Activated naive CD8-positive, alpha-beta T cell treated with anti-CD3 and anti-CD28 coated beads, Interleukin-2, amount 50 U/mL, for 24 hours (primary cell): ENCODE measurements around the gene TTC39C.
"Not testable (repeated sequence)": the region's sequence is repeated elsewhere in the genome, so short reads cannot be mapped to it uniquely, and the experiment has no call there.

Experiments
- ATAC-seq: fragments of 150-1000 bp; cut with Tn5 transposase; one replicate; pipeline ENCODE4 v1.10.0; 2021
- DNase-seq: peaks from one replicate; pipeline ENCODE4 v3.0.0; 2021
- H3K27ac Mint-ChIP-seq: one replicate; pipeline ENCODE4 v1.8.0; 2021; ENCODE audit warnings: mild to moderate bottlenecking, mixed read lengths
- H3K27me3 Mint-ChIP-seq: one replicate; pipeline ENCODE4 v1.8.0; 2021; ENCODE audit warnings: mixed read lengths
- H3K36me3 Mint-ChIP-seq: one replicate; pipeline ENCODE4 v1.8.0; 2021; ENCODE audit warnings: low read depth, mixed read lengths
- H3K4me1 Mint-ChIP-seq: one replicate; pipeline ENCODE4 v1.8.0; 2021; ENCODE audit warnings: mixed read lengths
- H3K4me3 Mint-ChIP-seq: one replicate; pipeline ENCODE4 v1.8.0; 2021; ENCODE audit warnings: mild to moderate bottlenecking, moderate library complexity, mixed read lengths
- H3K9me3 Mint-ChIP-seq: one replicate; pipeline ENCODE4 v1.8.0; 2021; ENCODE audit warnings: mixed read lengths

The TTC39C gene

DNA sequence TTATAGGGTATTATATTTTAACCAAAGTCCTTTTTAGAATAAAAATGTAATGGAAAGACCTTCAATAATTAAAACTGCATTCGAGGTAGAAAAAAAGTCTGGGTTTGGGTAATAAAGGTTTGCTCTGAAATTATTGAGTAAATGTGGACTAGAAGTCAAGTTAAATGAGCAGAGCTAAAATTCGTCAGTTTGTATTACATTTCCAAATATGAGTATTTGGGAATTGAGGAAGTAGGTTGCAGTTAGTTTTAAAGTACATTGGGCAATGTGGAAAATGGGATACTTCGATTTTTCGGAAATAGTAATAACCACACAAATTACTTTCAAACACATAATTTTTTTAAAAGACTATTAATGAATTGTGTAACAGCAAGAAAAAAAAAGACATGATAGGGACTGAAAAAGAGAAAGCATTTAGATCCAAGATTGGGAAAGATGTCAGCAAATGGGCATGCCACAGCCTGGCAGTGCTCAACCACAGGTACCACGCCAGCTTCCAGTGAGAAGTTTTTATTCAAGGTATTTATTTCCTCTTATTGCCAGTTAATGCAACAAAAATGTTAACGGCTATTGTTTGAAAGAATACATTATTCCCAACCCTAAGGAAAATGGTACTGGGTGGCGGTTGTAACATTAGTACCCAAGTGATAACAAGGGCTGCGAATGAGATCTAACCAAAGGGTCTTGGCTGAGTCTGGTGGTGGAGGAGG is 50.0 kb downstream of the TTC39C start:
- peaks cover 72% of the 10 kb centered on the region for H3K4me1 Mint-ChIP-seq
- ATAC-seq (no peak), DNase-seq (no peak)
- H3K36me3 Mint-ChIP-seq = peaks cover 25% of the 10 kb centered on the region
- no peaks in the 10 kb centered on the region for H3K27me3 Mint-ChIP-seq
- H3K4me3 Mint-ChIP-seq = no peak overlapping the region
- H3K27ac Mint-ChIP-seq = no peak overlapping the region
- H3K9me3 Mint-ChIP-seq = no peaks in the 10 kb centered on the region

DNA sequence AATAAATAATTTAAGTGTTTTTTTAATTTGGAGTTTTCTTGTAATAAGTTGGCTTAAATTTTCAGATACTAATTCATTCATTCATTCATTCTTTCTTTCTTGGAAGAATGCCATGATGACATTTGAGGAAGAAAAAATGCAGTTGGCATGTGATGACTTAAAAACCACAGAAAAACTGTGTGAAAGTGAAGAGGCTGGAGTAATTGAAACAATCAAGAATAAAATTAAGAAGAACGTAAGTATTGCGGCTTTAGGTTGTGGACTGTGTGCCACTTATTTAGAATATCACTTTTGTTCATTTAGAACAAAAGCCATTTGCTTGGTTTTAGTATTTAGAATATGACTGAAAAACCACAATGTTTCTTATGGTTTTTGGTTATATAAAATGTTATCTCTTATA is 51.4 kb downstream of the TTC39C start:
- Mint-ChIP-seq H3K36me3 (peaks cover 25% of the 10 kb centered on the region), H3K4me1 (peaks cover 72% of the 10 kb centered on the region), H3K4me3 (no peak overlapping the region), H3K27me3 (no peaks in the 10 kb centered on the region), H3K27ac (no peak overlapping the region), H3K9me3 (no peaks in the 10 kb centered on the region)
- DNase-seq (no peak), ATAC-seq (no peak)

DNA sequence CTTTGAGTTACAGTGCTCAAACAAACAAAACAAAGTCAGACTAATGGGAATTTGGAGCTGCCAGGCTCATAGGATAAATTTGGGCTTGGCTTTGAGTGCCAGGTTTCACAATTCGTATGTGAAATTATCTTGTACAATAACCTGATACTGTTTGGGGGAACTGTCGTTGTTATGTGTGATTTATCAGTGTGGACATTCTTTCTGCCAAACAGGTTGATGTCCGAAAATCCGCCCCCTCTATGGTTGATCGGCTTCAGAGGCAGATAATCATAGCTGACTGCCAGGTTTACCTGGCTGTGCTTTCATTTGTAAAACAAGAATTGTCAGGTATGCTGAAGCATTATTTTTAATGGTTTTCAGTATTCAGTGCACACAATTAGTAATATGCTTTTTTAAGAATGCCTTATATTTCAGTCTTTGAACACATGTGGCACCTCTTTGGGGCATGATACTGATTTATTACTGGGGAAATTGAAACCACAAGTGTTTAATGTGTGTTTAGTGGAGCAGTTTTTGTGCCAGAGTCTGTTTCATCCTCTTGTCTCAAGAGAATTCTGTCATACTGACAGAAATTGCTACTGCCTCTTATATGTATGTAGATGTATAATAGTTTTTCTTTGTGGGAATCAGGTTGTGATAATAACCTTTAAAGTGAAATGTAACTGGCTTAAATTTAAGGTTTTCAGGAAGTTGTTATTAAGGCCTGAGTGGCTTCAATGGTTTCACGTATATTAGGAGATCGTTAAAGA is 54.6 kb downstream of the TTC39C start:
- no peak for DNase-seq
- no peaks in the 10 kb centered on the region for H3K27me3 Mint-ChIP-seq
- H3K36me3 Mint-ChIP-seq = peaks cover 40% of the 10 kb centered on the region
- H3K9me3 Mint-ChIP-seq = peaks cover 3% of the 10 kb centered on the region
- no peak overlapping the region for H3K4me3 Mint-ChIP-seq
- ATAC-seq = no peak
- peaks cover 45% of the 10 kb centered on the region for H3K4me1 Mint-ChIP-seq
- no peak overlapping the region for H3K27ac Mint-ChIP-seq

DNA sequence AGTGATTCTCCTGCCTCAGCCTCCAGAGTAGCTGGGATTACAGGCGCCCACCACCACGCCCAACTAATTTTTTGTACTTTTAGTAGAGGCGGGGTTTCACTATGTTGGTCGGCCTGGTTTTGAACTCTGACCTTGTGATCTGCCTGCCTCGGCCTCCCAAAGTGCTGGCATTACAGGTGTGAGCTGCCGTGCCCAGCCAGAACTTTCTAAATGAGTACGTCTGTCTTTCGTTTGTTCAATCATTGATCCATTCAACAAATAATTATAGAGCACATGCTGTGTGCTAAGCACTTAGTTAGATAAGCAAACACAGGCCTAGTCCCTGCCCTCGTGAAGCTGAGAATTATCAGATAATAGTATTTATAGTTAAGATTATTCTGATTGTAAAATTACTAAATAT is 56.5 kb downstream of the TTC39C start:
- H3K4me1 Mint-ChIP-seq = peaks cover 37% of the 10 kb centered on the region

DNA sequence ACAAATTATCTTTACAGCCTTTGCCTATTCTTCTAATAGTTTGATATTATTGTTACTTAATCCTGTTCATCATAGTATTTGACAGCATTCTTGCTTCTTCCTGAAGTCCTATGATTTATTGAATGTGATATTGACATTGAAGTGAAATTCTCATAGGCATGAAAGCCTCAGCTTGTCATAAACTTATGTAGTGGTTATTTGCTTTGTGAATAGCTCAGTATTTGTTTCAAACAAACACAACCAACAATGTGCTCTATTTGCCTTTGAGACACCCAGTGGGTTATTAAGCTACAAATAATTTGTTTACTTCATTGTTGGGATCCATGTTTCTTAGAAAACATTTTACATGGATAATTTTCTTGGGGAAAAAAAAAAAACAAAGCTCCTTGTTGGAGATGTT is 57.2 kb downstream of the TTC39C start:
- peaks cover 6% of the 10 kb centered on the region for H3K9me3 Mint-ChIP-seq
- peaks cover 37% of the 10 kb centered on the region for H3K4me1 Mint-ChIP-seq
- H3K36me3 Mint-ChIP-seq = peaks cover 46% of the 10 kb centered on the region
- no peak overlapping the region for H3K27ac Mint-ChIP-seq
- no peaks in the 10 kb centered on the region for H3K27me3 Mint-ChIP-seq
- DNase-seq (no peak), ATAC-seq (no peak)
- H3K4me3 Mint-ChIP-seq = no peak overlapping the region

More for the DNA sequence above, 56.5 kb downstream of the TTC39C start:
- Mint-ChIP-seq H3K9me3 (peaks cover 6% of the 10 kb centered on the region), H3K27me3 (no peaks in the 10 kb centered on the region), H3K36me3 (peaks cover 50% of the 10 kb centered on the region), H3K27ac (no peak overlapping the region), H3K4me3 (no peak overlapping the region)
- ATAC-seq (no peak), DNase-seq (no peak)

DNA sequence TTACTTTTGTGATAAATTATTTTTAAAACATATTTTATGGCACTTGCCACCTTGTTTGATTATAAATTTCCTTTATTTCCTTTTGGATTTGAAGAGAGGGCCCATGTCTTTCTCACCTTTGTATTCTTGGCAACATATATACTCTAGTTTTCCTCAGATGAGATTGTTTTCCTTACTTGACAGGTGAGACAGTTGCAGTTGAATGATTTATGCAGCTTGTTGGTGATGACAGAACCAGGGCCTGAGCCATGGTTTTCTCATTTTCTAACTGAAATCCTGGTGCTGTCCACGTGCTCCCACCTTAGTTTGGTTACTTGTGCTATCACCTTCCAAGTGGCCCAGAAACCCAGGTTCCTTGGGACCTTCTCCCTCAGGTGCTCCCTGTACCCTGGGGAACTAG is 58.2 kb downstream of the TTC39C start:
- Mint-ChIP-seq H3K36me3 (peaks cover 44% of the 10 kb centered on the region), H3K9me3 (peaks cover 6% of the 10 kb centered on the region), H3K4me1 (peaks cover 44% of the 10 kb centered on the region), H3K4me3 (no peak overlapping the region), H3K27me3 (no peaks in the 10 kb centered on the region), H3K27ac (no peak overlapping the region)
- ATAC-seq = no peak
- no peak for DNase-seq

DNA sequence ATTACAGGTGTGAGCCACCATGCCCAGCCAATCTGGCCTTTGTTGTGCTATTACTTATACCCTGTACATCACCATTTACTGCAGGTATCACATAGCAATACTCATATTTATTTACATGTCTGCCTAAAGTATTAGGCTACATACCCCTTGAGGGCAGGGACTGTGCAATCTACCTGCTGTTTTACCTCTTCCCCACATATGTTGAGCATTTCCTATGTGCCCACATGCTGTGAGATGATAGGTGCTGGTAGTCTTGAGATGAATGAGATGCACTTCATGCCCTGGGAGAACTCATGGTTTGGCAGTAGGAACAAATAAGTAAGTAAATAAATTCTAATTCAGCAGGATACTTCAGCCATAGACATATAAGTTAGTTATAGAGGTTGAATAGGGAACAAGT is 59.2 kb downstream of the TTC39C start:
- ATAC-seq = no peak
- H3K4me3 Mint-ChIP-seq = no peak overlapping the region
- H3K27ac Mint-ChIP-seq = no peak overlapping the region
- no peak for DNase-seq
- H3K9me3 Mint-ChIP-seq = peaks cover 6% of the 10 kb centered on the region
- no peaks in the 10 kb centered on the region for H3K27me3 Mint-ChIP-seq
- H3K36me3 Mint-ChIP-seq = peaks cover 44% of the 10 kb centered on the region
- peaks cover 42% of the 10 kb centered on the region for H3K4me1 Mint-ChIP-seq

DNA sequence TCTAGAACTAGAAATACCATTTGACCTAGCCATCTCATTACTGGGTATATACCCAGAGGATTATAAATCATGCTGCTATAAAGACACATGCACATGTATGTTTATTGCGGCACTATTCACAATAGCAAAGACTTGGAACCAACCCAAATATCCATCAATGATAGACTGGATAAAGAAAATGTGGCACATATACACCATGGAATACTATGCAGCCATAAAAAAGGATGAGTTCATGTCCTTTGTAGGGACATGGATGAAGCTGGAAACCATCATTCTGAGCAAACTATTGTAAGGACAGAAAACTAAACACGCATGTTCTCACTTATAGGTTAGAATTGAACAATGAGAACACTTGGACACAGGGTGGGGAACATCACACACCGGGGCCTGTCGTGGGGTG is 60.2 kb downstream of the TTC39C start:
- not testable (repeated sequence) for DNase-seq, H3K27ac Mint-ChIP-seq, H3K4me3 Mint-ChIP-seq, ATAC-seq, H3K27me3 Mint-ChIP-seq, H3K9me3 Mint-ChIP-seq
- Mint-ChIP-seq H3K36me3 (peaks cover 44% of the 10 kb centered on the region), H3K4me1 (peaks cover 42% of the 10 kb centered on the region)

DNA sequence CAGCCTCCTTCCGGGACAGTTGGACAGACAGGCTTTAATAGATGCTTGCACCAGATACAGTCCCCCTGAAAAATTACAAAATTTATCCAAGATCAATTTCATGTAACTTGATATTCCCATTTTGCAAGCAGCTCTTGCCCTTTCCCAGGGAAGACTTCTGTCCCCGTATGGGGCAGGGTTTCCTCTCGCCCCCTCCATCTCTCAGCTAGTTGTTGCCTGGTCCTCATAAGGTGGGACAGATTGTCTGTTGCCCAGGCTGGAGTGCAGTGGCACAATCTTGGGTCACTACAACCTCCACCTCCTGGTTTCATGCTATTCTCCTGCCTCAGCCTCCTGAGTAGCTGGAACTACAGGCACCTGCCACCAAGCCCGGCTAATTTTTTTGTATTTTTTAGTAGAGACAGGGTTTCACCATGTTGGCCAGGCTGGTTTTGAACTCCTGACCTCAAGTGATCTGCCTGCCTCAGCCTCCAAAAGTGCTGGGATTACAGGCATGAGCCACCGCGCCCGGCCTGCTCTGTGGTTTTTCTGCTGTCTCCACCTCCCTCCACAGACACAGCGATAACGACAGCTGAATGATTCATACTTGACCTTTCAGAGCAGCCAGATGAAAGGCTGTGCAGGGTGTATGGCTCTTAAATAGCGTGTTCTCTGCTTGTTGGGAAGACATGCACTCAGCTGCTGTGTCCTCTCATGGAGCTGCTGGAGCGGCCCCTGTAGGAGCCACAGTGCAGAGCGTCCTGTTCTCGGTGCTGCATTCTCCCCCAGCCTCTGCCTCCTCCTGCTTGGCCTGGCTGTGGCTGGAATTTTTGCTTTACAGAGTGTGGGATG is 61.4 kb downstream of the TTC39C start:
- H3K36me3 Mint-ChIP-seq = peaks cover 42% of the 10 kb centered on the region

DNA sequence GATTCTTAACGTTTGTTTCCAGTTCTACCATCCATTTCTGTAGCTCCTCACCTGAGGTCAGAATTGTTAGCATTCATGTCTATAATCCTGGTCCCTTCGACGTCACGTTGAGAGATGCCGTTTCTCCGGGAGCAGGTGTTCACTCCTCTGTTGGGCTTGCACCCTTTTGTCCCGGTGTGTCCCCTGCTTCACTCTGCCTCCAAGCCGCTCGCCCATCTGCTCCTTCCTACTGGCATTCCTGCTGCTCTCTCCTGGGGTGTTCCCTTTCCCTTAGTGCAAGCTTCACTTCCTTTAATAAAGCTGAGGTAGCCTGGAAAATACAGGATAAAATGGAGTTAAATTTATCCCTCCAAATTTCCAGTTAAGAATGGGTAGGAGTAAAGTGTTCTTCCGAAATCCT is 62.4 kb downstream of the TTC39C start:
- peaks cover 39% of the 10 kb centered on the region for H3K36me3 Mint-ChIP-seq

More for the DNA sequence above, 61.4 kb downstream of the TTC39C start:
- H3K9me3 Mint-ChIP-seq = peaks cover 6% of the 10 kb centered on the region
- ATAC-seq (peak; percentile 99), DNase-seq (peak; percentile 77)
- peak overlapping the region; percentile 82 for H3K27ac Mint-ChIP-seq
- peaks cover 49% of the 10 kb centered on the region for H3K4me1 Mint-ChIP-seq
- H3K4me3 Mint-ChIP-seq = peak overlapping the region; percentile 36
- no peaks in the 10 kb centered on the region for H3K27me3 Mint-ChIP-seq

DNA sequence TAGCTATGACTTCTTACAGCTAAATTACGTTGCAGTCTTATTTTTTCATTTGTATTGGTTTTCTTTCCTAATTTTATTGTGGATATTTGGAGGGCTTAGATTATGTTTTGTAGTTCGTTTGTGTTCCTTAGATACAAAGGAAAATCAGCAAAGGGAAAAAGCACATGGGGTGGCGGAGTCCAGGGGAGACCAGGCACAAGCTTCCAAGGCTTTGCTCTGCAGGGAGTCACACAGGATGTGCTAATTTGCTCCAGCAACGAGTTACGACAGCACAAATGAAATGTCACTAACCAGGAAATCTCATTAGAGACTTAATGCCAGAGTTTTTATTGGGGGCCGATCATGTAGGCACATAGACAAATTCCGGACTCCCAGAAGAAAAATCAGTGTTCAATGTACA is 63.8 kb downstream of the TTC39C start:
- DNase-seq (no peak), ATAC-seq (no peak)
- Mint-ChIP-seq H3K4me3 (no peak overlapping the region), H3K36me3 (peaks cover 42% of the 10 kb centered on the region), H3K4me1 (peaks cover 66% of the 10 kb centered on the region), H3K27ac (no peak overlapping the region), H3K27me3 (no peaks in the 10 kb centered on the region), H3K9me3 (peaks cover 6% of the 10 kb centered on the region)

More for the DNA sequence above, 62.4 kb downstream of the TTC39C start:
- Mint-ChIP-seq H3K4me1 (peaks cover 57% of the 10 kb centered on the region), H3K27me3 (no peaks in the 10 kb centered on the region), H3K9me3 (peaks cover 6% of the 10 kb centered on the region), H3K4me3 (no peak overlapping the region), H3K27ac (peak overlapping the region; percentile 82)
- DNase-seq = no peak
- ATAC-seq = no peak

DNA sequence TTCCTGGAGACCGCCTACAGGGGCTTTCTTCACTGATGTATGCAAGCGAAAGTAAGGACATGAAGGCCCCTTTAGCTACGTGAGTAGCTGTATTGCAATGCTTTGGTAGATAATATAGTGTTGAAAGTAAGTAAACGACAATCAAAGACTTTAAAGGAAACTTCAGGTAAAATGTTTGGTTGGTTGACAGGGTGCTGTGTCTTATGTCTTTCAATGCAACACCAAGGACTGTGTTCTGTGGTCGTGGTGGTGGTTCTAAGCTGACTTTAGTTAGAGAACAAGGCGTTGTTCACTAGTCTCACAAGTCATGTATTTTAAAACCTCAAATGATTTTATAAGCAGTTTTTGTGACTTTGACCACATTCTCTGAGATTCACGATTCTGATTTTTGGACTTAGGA is 66.3 kb downstream of the TTC39C start:
- Mint-ChIP-seq H3K4me1 (peaks cover 63% of the 10 kb centered on the region), H3K9me3 (no peaks in the 10 kb centered on the region), H3K36me3 (peaks cover 43% of the 10 kb centered on the region), H3K27ac (peak overlapping the region; percentile 81), H3K4me3 (peak overlapping the region; percentile 47), H3K27me3 (no peaks in the 10 kb centered on the region)
- DNase-seq = no peak
- ATAC-seq = peak; percentile 38

DNA sequence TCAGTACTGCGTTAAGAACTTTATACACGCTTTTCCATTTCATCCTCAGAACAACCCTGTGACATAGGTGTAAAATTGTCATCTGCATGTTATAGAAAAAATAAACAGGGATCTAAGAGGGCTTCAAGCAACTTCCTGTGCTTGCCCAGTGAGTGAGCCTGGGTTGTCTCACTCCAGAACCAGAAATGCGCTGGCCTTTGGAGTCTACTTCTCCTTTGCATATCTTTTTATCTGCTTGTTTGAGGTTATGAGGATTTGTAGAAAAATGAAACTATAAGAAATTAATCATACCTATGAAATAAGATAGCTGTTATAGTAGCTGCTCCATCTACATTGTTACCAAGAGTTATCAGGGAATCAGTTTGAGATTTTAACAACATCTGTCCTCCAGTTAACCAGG is 69.0 kb downstream of the TTC39C start:
- H3K27ac Mint-ChIP-seq = no peak overlapping the region
- peaks cover 46% of the 10 kb centered on the region for H3K4me1 Mint-ChIP-seq
- no peak overlapping the region for H3K4me3 Mint-ChIP-seq
- H3K36me3 Mint-ChIP-seq = peaks cover 50% of the 10 kb centered on the region
- ATAC-seq (no peak), DNase-seq (no peak)
- H3K27me3 Mint-ChIP-seq = no peaks in the 10 kb centered on the region
- H3K9me3 Mint-ChIP-seq = no peaks in the 10 kb centered on the region

DNA sequence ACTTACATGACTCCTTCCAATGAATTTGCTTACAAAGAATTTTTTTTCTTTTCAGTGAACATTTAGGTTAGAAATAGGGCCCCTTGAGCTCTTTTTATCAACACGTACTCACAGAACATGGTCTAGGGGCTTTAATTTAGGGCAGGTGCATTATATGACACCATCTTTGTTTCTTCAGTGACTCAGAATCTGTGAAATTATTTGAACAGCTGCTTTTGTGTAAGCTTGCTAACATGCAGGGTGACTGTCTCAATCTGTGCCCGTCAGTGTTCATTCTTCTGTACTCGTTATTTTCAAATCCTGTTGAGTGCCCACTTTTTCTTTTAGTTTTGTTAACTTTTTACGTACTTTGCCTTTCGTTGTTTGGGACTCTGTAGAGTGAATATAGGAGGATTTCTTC is 71.5 kb downstream of the TTC39C start:
- no peak overlapping the region for H3K4me3 Mint-ChIP-seq
- ATAC-seq (no peak), DNase-seq (no peak)
- peaks cover 54% of the 10 kb centered on the region for H3K36me3 Mint-ChIP-seq
- H3K9me3 Mint-ChIP-seq = no peaks in the 10 kb centered on the region
- H3K27ac Mint-ChIP-seq = no peak overlapping the region
- peaks cover 29% of the 10 kb centered on the region for H3K4me1 Mint-ChIP-seq
- no peaks in the 10 kb centered on the region for H3K27me3 Mint-ChIP-seq
